SU-DHL-6 (cell line): Measurements from ENCODE around the gene CNPY4.

Experiments
- H2AFZ ChIP-seq: fragments of 200-600 bp; sonication (generic); 2 replicates; pipeline ENCODE4 v1.6.1; 2014; ENCODE audit warnings: low read depth, mild to moderate bottlenecking, moderate library complexity, mixed read lengths, antibody characterized with exemption, low read length; ENCODE audit not compliant: severe bottlenecking
- H3F3A ChIP-seq: fragments of 200-600 bp; shearing (Covaris generic); 2 replicates; pipeline ENCODE4 v1.6.0; 2016; ENCODE audit warnings: antibody characterized with exemption, mild to moderate bottlenecking; ENCODE audit not compliant: insufficient read depth
- H3K27ac ChIP-seq: fragments of 200-600 bp; sonication (generic); 2 replicates; pipeline ENCODE4 v1.5.1; 2016; ENCODE audit warnings: low read depth, mild to moderate bottlenecking, low read length, moderate library complexity, mixed read lengths
- H3K27me3 ChIP-seq: fragments of 200-600 bp; sonication (generic), shearing (Covaris generic); 2 replicates; pipeline ENCODE4 v1.6.0; 2014; ENCODE audit warnings: mild to moderate bottlenecking, low read length
- H3K36me3 ChIP-seq: fragments of 200-600 bp; sonication (generic); 2 replicates; pipeline ENCODE4 v1.6.1; 2014; ENCODE audit warnings: mild to moderate bottlenecking, low read length, mixed read lengths
- H3K4me2 ChIP-seq: fragments of 300-600, 200-600 bp; shearing (Covaris generic), sonication (generic); 2 replicates; pipeline ENCODE4 v1.6.0; 2014; ENCODE audit warnings: low read length, low read depth, mild to moderate bottlenecking; ENCODE audit not compliant: poor library complexity, severe bottlenecking
- H3K4me3 ChIP-seq: fragments of 200-600 bp; sonication (generic); 2 replicates; pipeline ENCODE4 v1.5.1; 2014; ENCODE audit warnings: antibody characterized with exemption, low read length, mild to moderate bottlenecking, mixed read lengths; ENCODE audit not compliant: insufficient read depth, poor library complexity, severe bottlenecking
- H3K79me2 ChIP-seq: fragments of 200-600 bp; sonication (generic); 2 replicates; pipeline ENCODE4 v1.6.1; 2014; ENCODE audit warnings: mild to moderate bottlenecking, low read length, moderate library complexity; ENCODE audit not compliant: insufficient read depth
- H3K9ac ChIP-seq: fragments of 200-600 bp; sonication (generic); 2 replicates; pipeline ENCODE4 v1.7.0; 2014; ENCODE audit warnings: mild to moderate bottlenecking, low read length
- H3K9me2 ChIP-seq: fragments of 200-600 bp; sonication (generic); replicated peaks from 2 replicates; pipeline ENCODE4 v1.6.1; 2014; ENCODE audit warnings: low read length; ENCODE audit not compliant: insufficient read depth
- H3K9me3 ChIP-seq: fragments of 200-600 bp; sonication (generic); 2 replicates; pipeline ENCODE4 v1.6.1; 2014; ENCODE audit warnings: low read length, mixed read lengths; ENCODE audit not compliant: insufficient read depth
- H4K20me1 ChIP-seq: fragments of 200-600 bp; sonication (generic); 2 replicates; pipeline ENCODE4 v1.6.1; 2014; ENCODE audit warnings: low read depth, mild to moderate bottlenecking, antibody characterized with exemption, low read length, moderate library complexity, mixed read lengths
- EZH2phosphoT487 ChIP-seq: fragments of 200-600 bp; sonication (generic), shearing (Covaris generic); conservative IDR thresholded peaks from 2 replicates; pipeline ENCODE4 v1.6.1; 2018; ENCODE audit warnings: mild to moderate bottlenecking, antibody characterized with exemption, low read length, moderate library complexity, mixed read lengths
- TF ChIP-seq, protein P1 (sequence below): fragments of 200-600 bp; sonication (generic); IDR thresholded peaks from one replicate; pipeline ENCODE4 v1.5.1; 2017; ENCODE audit warnings: antibody characterized with exemption, mild to moderate bottlenecking, low read length, moderate library complexity; ENCODE audit not compliant: insufficient read depth, poor library complexity, severe bottlenecking

Gene CNPY4

DNA sequence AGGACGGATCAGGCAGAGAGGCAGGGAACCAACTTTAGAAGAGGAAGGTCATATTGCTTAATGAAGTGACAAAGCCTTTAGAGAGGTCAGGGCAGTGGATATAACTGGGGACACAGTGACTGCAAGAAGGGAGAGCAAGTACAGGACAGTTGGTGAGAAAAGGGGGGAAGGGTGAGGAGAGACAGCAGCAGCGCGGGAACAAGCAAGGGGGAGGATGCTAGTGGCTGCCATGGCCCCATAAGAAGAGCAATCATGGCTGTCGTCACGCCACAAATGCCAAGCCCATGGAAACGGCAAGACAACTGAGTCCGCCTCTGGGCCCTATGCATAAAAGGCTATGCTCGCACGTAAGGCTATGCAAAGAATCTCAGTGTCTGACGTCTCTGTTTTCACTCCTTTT, 47.0 kb upstream of the CNPY4 start:
- Histone ChIP-seq H3K27me3 (no peaks in the 10 kb centered on the region), H3K79me2 (no peaks in the 10 kb centered on the region; the same call in 1 of the 2 replicates), H3F3A (no peaks in the 10 kb centered on the region), H3K9ac (no peak overlapping the region), H4K20me1 (no peaks in the 10 kb centered on the region), H3K9me2 (no peaks in the 10 kb centered on the region), H3K4me3 (no peak overlapping the region), H2AFZ (no peak overlapping the region), H3K4me2 (no peak overlapping the region), H3K9me3 (peaks cover 23% of the 10 kb centered on the region), H3K36me3 (peaks cover 38% of the 10 kb centered on the region), H3K27ac (no peak overlapping the region)
- TF ChIP-seq, protein P1, sequence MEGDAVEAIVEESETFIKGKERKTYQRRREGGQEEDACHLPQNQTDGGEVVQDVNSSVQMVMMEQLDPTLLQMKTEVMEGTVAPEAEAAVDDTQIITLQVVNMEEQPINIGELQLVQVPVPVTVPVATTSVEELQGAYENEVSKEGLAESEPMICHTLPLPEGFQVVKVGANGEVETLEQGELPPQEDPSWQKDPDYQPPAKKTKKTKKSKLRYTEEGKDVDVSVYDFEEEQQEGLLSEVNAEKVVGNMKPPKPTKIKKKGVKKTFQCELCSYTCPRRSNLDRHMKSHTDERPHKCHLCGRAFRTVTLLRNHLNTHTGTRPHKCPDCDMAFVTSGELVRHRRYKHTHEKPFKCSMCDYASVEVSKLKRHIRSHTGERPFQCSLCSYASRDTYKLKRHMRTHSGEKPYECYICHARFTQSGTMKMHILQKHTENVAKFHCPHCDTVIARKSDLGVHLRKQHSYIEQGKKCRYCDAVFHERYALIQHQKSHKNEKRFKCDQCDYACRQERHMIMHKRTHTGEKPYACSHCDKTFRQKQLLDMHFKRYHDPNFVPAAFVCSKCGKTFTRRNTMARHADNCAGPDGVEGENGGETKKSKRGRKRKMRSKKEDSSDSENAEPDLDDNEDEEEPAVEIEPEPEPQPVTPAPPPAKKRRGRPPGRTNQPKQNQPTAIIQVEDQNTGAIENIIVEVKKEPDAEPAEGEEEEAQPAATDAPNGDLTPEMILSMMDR = no peak

DNA sequence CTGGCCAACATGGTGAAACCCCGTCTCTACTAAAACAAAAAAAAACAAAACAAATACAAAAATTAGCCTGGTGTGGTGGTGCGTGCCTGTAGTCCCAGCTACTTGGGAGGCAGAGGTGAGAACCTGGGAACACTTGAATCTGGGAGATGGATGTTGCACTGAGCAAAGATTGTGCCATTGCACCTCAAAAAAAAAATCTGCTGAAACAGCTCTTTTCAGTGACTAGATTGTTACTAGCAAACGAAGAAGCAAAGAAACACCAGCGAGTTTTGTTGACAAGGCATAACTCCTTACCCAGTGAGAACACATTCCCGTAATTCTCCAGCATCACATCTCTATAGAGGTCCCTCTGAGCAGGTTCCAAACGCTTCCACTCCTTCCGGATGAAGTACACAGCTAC, 44.6 kb upstream of the CNPY4 start:
- no peaks in the 10 kb centered on the region for H4K20me1 ChIP-seq
- TF ChIP-seq, protein P1 = no peak
- no peak for TF ChIP-seq EZH2phosphoT487
- peaks cover 23% of the 10 kb centered on the region for H3K9me3 ChIP-seq
- peaks cover 38% of the 10 kb centered on the region for H3K36me3 ChIP-seq
- no peak overlapping the region for H3K9ac ChIP-seq
- H3K9me2 ChIP-seq = no peaks in the 10 kb centered on the region
- no peaks in the 10 kb centered on the region for H3K27me3 ChIP-seq
- H3K27ac ChIP-seq = no peak overlapping the region
- no peaks in the 10 kb centered on the region for H3F3A ChIP-seq
- H3K79me2 ChIP-seq = peaks cover 13% of the 10 kb centered on the region
- H3K4me2 ChIP-seq = no peak overlapping the region
- no peak overlapping the region for H3K4me3 ChIP-seq
- H2AFZ ChIP-seq = no peak overlapping the region

GRCh38 chr7:100075418-100075817, 44.0 kb upstream of the CNPY4 start:
- Histone ChIP-seq H3K9ac (no peak overlapping the region), H3K4me2 (no peak overlapping the region), H3K4me3 (no peak overlapping the region), H3K27ac (no peak overlapping the region), H3K79me2 (peaks cover 19% of the 10 kb centered on the region), H4K20me1 (no peaks in the 10 kb centered on the region), H2AFZ (no peak overlapping the region), H3K27me3 (no peaks in the 10 kb centered on the region), H3K36me3 (peaks cover 34% of the 10 kb centered on the region), H3K9me2 (no peaks in the 10 kb centered on the region), H3K9me3 (peaks cover 23% of the 10 kb centered on the region), H3F3A (no peaks in the 10 kb centered on the region)
- TF ChIP-seq, protein P1 = no peak
- TF ChIP-seq EZH2phosphoT487 = no peak
